T-helper 2 cell treated with Interferon-gamma antibody and Interleukin-4, amounts not matched to agents 100 ng/mL and 5 ng/mL, for 36 hours (primary cell): ENCODE data around the gene DSC3. TPM values are rescaled to one million over a fixed set of nuclear protein-coding genes. Genes with fewer than 3 reads are reported as not detected.

ENCODE experiments used
- intact Hi-C: fragments of 100-400 bp; cut with micrococcal nuclease; formaldehyde crosslinking; loops from one replicate; pipeline ENCODE4 v1.15.1; 2023
- total RNA-seq: library from RNA; stranded (reverse); gene quantifications from 2 replicates; pipeline ENCODE4 v1.2.3, GENCODE V29; 2022

Gene DSC3
- total RNA-seq, 1 donor from 2014 or later = not detected

- intact Hi-C loops = loop anchor here (5.0 kb wide), 1 partner anchor 1099 kb away; no protein-coding TSS in a partner anchor
Observed at GRCh38 chr18:30971338-30971956, 71.1 kb downstream of the DSC3 start.

- intact Hi-C loops = loop anchor here (5.0 kb wide), 1 partner anchor 1098 kb away; no protein-coding TSS in a partner anchor
Observed at GRCh38 chr18:30970196-30970816, 72.2 kb downstream of the DSC3 start.

GRCh38 chr18:30969670-30970170, 72.8 kb downstream of the DSC3 start:
- intact Hi-C loops = loop anchor here (5.0 kb wide), 1 partner anchor 1097 kb away; no protein-coding TSS in a partner anchor

- intact Hi-C loops = no loop called here
Observed at GRCh38 chr18:30967701-30968100, 74.8 kb downstream of the DSC3 start.

GRCh38 chr18:30965237-30965636, 77.3 kb downstream of the DSC3 start:
- intact Hi-C loops = no loop called here

GRCh38 chr18:30960661-30961060, 81.9 kb downstream of the DSC3 start:
- intact Hi-C loops = no loop called here

GRCh38 chr18:30957066-30957465, 85.5 kb downstream of the DSC3 start:
- intact Hi-C loops = no loop called here

GRCh38 chr18:30954262-30954661, 88.3 kb downstream of the DSC3 start:
- intact Hi-C loops = no loop called here

- intact Hi-C loops = no loop called here
Observed at GRCh38 chr18:30945761-30946160, 96.8 kb downstream of the DSC3 start.

GRCh38 chr18:30944773-30945417, 97.6 kb downstream of the DSC3 start:
- intact Hi-C loops = no loop called here

GRCh38 chr18:30940952-30941539, 101.5 kb downstream of the DSC3 start:
- intact Hi-C loops = no loop called here

Other genes starting within 250 kb of the DSC3 start
- gene DSC2, start 59.7 kb upstream of the DSC3 start, total RNA-seq = not detected in 2 replicates
- 0.05 TPM in 2 replicates for gene DSC1, start 120.1 kb upstream of the DSC3 start, total RNA-seq